Fibroblast of skin of scalp (primary cell): Measurements from ENCODE around the gene ZFC3H1.

Experiments
- DNase-seq: peaks from one replicate; pipeline ENCODE4 v3.0.0-alpha.2; 2013

Gene ZFC3H1

DNA sequence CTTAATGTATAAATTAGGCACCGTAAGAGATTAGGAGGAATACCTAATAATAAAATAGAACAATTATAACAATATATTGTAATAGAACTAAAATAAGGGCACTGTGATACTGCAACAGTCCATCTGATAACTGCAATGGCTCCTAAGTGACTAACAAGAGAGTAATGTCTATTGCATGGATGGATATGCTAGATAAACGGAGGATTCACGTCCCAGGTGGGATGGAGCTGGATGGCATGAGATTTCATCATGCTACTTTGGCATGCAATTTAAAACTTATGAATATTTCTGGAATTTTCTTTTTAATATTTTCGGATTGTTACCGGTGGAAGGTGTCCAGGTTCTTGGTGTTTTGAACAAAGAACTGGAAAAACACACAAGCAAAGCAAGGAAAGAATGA, 20.0 kb upstream of the ZFC3H1 start:
- peak; percentile 11 for DNase-seq

DNA sequence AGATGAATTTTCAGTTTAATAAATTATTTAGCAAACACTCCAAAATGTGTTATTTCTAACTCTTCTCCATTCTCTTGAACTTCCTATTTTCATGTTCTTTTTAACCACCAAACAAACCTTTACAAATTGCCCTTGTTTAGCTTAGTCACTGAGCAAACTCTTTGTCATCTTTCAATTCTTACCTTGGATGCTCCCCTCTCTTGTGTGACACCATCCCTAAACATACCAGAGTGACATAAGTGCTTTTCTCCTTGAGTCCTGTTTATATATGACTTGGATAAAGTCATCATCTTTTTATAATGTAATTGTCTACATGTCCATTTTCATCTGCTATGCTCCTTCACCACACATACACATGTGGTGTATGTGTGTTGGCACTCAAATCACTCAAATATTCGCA, 18.8 kb upstream of the ZFC3H1 start:
- no peak for DNase-seq

DNA sequence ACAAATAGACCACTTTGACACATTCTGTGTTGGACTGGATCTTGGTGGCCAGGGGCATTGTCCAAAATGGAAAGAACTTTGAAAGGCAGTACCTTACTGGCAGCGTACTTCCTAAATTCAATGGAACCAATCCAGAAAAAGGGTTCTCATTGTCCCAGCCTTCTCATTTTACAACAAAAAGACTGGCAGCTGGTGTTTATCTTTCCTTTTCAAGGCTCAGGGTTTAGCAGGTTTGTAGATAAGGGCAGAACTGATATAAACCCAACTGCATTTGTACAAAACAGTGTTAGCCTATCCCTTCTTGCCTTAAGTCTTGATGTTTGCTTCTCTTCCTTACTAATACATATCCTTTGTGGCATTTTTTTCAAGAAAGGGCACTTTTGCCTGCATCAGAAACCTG, 8.2 kb upstream of the ZFC3H1 start:
- no peak for DNase-seq

DNA sequence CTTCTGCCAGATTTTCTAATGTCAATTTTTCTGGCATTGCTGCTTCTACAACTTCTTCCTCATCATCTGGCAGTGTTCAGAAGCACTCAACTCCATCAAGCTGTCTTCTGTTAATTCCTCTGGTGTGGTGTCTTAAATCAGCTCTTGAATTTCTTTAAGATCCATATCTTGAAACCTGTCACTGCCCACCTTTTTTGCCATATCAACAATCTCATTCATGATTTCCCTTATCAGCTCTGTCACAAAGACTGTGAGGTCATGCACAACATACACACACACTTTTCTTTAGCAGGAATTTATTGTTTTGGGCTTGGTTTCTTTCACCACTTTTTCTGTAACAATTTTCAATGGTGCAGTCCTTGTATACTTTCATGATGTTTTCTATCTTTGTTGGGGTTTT, 7.7 kb upstream of the ZFC3H1 start:
- no peak for DNase-seq

DNA sequence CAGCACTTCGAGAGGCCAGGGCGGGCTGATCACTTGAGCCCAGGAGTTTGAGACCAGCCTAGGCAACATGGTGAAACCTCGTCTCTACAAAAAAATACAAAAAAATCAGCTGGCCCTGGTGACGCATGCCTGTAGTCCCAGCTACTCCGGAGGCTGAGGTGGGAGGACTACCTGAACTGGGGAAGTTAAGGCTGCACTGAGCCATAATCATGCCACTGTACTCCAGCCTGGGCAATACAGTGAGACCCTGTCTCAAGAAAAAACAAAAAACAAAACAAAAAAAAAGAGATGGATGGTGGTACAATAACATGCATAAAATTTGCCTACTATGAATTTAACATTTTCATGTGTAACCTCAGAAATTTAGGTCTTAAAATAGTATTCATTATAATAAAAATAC, 2.6 kb upstream of the ZFC3H1 start:
- no peak for DNase-seq

DNA sequence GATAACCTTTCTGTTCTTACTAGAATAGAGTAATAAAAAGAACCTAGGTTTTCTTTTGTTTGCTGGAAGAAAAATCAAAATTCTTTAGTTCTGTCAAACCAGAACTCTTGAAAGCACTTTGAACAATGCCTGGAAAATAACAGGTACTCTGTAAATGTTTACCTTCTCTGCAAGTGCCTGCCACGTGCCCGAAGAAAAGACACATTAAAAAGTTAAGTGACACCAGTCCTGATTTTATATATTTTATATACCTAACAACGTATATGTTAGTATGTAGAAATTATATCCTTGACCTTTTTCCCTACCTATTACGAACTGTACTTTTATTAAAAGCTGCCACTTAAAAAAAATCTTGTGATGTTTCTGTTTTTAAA, 1.4 kb upstream of the ZFC3H1 start:
- DNase-seq, result no peak

DNA sequence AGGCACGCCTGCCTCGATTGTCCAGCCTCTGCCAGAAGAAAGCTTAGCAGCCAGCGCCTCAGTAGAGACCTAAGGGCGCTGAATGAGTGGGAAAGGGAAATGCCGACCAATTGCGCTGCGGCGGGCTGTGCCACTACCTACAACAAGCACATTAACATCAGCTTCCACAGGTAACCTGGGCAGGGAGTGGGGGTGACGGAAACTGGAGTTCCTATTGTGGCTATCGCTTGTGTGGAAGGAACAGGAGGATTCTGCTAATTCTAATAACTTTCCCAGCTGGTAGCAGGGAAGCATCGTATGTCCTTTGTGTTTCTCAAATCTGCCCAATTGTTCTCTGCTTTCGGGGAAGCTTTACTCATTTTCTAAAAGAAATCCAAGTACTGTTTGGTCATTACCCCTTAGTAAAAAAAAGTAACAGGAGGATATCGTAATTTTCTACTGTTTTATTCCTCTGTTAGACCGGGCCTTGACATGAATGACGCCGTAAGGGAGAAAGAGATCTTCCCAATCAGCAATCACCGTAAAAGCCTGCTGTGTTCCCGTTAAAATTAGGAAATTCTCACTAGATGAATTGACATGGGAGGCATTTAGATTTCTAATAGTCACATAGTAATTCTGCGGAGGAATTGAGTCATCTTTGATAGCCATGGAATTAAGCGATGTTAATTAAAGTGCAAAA, 902 bp upstream of the ZFC3H1 start:
- no peak for DNase-seq

DNA sequence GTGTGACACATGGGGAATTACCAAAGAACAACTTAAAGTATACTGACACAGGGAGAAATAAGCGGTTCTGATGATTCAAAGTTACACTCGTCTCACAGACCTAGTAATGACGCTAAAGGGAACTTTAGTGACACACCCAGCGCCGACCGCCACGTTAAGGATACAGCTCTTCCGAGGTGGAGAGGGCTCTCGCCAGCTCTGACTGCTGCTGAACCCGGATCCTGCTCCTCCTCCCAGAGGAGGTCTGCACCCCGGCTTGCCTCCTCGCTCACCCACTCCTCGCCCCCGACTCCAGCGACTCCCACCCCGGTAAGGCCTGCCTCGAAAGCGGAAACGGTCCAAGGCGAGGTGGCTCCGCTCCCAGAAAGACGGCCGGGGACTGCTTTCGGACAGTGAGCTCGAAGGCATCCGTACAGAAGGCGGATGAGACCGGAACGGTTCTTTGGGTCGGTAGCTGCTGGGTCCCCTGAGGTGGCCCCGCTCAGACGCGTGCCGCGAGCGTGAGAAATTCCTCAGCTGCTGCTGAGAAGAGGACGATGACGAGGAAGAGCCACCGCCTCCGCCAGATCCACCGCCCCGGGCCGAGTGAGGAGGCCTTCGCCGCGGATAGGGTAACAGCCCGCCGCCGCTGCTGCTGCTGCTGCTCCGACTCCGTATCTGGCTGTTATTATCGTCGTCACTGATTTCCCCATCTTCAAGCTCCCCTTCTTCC, 643 bp downstream of the ZFC3H1 start:
- peak; percentile 55 for DNase-seq

DNA sequence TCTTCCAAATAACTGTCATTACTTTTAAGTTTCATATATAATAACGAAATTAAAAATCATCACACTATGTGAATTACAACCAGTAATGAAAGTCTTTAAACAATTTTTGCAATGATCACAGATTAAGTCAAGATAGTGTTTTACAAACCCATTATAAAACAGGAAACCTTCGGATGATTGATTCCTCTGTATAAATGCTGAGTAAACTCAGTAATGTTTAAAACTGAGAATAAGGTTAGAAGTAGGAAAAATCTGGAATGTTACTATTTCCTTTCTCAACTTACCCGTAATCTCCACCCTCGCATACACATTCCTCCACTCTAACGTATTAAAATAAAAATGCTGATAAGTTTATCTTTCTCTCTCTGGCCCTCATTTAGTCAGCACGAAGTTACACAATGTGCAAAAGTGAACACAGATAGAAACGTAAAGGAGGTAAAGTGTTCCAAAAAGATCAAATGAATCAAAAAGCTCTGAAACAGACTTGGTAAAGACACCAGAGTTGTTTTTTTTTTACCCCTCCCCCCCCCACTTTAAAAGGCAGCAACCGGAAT, 1.6 kb downstream of the ZFC3H1 start:
- peak; percentile 33 for DNase-seq

DNA sequence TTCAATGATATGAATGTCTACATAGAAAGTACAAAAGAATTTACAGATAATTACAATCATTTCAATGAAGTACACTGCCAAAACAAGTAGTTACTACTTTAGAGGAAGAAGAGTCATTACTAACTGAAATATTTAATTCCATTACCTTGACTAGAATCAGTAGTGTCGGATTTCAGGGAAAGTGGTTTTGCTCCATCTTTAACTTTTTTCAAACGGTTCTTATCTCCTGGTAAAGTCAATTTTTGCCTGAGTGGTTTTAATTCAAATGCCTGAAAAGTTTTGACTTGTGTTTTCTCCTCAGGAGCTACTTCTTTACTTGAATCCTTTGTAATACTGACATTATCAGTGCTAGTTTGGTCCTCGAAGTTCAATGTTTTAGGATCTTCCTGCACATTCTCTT, 6.9 kb downstream of the ZFC3H1 start:
- no peak for DNase-seq

DNA sequence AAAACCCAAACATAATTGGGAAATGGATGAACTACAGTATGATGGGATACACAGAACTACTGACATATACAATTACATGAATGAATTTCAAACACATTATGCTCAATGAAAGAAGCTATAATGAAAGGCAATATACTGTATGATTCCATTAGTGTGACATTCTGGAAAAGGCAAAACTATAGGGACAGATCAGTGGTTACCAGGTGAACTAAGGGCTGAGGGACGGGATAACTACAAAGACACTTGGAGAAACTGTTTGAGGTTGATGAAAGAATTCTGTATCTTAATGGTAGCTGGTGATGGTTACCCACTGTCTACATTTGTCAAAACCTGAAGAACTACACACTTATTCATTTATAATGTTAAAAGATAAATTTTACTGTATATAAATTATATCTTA, 7.7 kb downstream of the ZFC3H1 start:
- DNase-seq, result no peak

DNA sequence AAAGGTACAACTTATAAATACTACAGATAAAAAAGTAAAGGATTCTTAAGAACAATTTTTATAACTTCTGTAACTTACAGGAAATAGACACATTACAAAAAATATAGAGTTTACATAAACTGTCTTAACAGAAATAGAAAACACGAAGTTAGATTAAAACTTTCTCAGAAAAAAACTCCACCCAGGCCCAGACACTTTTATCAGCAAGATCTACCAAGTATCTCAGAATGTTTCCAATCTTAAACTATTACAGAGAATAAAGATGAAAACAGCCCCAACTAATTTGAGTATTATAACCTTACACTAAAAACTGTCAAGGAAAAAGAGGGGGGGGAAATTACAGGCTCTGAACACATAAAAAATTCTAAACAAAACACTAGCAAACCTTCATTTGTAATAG, 8.2 kb downstream of the ZFC3H1 start:
- DNase-seq, result no peak

DNA sequence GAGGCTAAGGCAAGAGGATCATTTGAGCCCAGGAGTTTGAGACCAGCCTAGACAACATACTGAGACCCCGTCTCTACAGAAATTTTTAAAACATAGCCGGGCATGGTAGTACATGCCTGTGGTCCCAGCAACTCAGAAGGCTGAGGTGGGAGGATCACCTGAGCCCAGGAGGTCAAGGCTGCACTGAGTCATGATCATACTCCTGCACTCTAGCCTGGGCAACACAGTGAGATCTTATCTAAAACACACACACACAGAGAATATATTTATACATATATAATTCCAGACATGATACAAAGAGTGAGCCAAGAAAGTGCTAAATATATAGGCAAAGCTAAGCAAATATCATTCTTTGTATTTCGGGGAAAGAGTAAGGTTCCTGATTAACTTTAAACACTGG, 9.4 kb downstream of the ZFC3H1 start:
- no peak for DNase-seq

DNA sequence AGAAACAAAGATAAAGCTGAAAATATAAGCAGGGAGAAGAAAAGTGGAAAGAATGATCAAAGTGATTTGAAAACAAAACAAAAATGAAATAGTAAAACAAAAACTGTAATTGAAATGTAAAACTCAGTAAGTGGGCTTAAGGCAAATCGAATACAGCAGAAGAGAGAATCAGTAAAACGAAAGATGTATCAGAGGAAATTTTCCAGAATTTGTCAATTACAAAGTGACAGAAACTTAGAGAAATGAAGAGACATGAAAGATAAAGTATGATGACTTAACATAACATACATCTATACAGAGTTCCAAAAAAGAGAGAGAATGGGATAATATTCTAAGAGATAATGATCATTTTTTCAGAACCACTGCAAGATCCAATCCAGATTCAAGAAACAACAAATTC, 10.5 kb downstream of the ZFC3H1 start:
- no peak for DNase-seq

DNA sequence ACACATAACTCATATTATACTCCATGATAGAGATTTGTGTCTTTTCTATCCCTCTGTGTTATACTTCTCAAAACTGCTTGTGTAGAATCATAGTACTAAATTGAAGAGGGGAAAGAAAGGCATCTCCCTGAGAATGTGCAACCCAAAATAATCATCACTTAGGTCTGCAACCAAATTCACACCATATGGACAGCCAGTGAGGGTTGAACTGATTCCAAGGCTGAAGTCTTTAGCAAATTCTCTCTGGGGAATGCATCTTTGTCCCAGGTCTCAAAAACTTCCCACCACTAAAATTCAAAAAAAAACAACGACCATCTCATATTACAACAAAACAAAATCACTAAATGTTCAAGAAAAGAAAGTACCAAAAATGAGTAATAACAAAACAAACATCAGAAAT, 11.0 kb downstream of the ZFC3H1 start:
- DNase-seq, result peak; percentile 46

DNA sequence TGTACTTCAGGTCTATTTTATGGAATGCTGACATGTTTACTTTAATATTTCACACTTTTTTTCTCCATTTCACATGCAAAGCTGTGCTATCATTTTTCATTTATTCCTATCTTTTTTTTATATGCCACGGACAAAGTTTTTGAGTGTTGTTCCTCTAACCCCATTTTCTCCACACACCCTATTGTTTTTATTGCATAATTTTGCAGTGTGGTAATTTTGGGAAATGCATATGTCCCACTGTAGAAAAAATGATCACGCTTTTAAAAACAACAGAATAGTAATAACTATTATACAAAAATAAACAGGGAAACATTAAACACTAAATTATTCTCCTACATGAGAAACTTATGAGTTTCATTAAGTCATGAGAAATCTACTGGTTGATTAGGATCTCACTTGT, 14.2 kb downstream of the ZFC3H1 start:
- no peak for DNase-seq

DNA sequence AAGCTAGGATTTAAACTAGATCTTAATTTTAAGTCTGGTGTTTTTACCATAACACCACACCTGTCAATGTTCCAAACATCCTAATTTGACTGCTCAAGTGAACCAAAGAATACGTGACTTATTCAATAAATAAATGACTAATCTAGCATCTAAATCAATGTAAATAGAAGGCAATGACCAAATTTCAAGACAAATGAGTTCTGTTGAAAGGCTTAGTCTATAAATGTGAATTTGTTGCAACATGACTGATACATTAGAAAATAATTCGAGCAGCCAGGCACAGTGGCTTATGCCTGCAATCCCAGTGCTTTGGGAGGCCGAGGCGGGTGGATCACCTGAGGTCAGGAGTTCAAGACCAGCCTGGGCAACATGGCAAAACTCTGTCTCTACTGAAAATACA, 15.1 kb downstream of the ZFC3H1 start:
- DNase-seq, result no peak

DNA sequence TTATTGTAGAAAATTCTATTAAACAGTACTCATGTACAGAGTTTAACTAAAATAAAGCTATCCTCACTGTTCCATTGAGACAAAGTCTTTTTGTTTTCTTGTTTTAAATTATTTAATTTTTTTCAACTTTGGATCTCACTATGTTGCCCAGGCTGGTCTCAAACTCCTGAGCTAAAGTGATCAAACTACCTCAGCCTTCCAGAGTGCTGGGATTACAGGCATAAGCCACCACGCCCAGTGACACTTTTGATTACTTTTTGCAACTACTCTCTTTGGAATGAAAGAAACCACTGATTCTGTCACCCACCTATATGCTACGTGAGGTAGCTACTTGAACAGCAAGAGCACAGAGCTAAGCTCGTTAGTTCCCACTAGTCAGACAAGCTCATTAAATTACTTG, 17.1 kb downstream of the ZFC3H1 start:
- DNase-seq, result no peak

DNA sequence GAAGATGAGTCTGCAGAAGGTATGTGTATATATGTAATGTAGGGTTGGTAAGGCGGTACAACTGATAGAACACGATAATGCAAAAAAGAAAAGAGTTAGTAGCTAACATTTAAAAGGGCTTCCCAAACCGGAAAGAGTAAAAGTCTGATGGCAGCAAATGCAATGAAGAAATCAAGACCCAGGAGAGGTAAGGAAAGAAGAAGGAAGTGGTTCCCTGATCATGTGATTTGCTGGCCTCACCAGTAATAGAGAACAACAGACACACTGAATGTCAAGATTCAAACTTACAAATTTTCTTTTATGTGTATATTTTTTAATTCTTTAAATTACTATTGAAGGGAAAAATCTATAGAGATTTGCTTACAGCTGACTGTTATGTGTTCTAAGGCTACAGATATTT, 18.4 kb downstream of the ZFC3H1 start:
- DNase-seq, result no peak

DNA sequence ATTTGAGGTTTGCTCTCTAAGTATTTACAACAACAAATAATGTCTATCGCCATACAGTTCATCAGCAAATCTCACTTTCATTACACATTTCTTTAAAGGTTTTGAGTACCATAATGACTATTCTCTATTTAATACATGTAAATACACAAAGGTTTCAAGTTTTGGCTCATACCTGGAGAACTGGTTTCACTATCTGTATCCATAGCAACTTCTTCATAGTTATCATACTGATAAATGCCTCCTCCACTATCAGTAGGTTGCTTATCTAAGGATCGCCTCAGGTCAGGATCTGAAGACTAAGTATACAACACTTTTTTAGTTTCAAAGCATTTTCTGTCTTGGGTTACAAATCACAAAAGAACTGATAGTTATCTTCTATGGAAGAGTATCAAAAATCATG, 21.4 kb downstream of the ZFC3H1 start:
- no peak for DNase-seq

DNA sequence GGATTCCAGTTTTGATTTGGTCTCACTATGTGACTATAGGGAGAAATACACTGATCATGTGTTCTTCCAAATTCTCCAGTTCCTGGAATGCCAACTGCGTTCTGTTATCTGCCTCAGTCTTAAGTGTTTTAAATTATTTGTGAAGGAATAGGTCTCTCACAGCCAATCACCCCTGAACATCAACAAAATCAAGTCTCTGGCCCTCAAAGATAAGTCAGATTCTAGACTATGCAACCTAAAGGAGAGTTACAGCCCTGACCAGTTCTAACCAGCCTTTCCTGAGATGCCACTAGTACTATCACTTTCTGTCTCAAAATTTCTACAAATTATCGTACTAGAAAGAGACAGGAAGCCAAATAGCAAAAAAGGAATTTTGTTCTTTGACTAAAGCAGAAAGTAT, 22.3 kb downstream of the ZFC3H1 start:
- no peak for DNase-seq

DNA sequence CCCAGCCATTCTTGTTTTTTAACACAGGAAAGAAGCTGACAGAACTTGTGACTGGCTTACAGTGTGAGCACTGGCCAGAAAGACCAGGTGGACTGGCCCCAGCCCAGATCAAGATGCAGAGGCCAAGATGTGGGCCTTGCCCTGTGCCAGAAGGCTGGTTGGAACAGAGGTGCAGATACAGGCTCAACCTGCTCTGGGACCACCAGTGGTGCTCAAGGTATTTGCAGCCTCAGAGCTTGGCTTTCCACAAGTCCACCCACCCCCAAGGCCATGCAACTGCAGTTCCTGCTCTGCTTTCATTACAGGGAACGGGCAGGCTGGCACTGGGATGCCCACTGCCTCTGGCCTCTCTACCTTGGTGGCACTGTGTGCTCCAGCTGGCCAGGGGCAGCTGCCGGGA, 23.3 kb downstream of the ZFC3H1 start:
- no peak for DNase-seq

DNA sequence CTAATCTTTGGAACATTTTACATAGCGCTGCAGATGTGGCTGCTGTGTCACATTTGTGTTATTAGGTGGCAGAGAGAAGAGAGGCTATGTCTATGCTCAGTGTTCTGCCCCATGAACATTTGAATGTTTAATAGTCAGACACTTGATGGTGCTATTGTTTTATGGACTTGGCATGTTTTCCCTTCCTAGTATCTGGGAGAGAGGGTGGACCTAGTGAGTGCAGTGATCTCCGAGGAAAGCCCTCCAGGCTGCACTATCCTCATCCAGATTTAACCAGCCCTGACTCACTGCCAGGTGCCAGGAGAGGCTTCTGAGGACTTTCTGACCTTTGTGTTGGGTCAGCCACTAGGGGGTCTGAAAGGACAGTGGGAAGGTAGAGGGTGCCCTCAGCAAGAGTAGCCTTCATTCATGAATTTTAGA, 24.3 kb downstream of the ZFC3H1 start:
- DNase-seq, result peak; percentile 11

DNA sequence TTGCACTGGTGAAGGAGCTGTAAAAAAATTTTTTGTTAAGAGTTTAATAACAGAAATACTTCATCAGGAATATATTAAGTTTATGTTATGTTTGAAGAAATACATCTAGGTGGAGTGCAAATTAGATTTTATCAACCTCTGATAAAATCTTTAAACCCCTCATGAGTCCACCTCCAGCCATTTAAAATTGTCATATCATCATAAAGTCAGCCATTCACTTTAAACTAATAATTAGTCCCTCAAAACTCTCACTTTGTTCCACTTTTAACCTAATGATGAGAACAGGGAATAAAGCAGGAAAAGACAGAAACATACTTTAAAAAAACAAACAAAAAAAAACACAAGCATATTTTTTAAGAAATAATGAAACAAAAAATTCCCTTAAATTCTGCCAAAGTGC, 25.1 kb downstream of the ZFC3H1 start:
- no peak for DNase-seq

DNA sequence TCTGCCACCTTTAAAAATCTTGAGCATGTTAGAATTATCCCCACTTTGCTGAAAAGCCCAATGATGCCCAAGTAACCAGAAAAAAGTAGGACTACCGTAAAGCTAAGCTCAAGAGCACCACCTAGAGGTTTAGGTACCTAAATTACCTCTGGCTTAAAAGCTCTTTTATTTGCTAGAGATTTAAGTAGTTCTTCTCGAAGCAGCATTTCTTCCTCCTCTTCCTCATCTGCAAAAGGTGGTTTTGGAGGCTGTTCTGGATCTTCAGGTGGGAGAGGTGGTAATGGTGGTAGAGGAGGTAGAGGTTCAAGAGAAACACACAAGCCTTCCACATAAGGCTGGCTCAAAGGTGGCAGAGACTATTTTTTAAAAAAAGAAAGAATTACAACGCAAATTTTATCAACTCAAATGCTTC, 26.9 kb downstream of the ZFC3H1 start:
- peak; percentile 63 for DNase-seq
